Motor neuron (in vitro differentiated cells): ENCODE measurements around the gene CASP1. TPM values are rescaled to one million over a fixed set of nuclear protein-coding genes. Genes with fewer than 3 reads are reported as not detected.
"Not testable (repeated sequence)": the region's sequence is repeated elsewhere in the genome, so short reads cannot be mapped to it uniquely, and the experiment has no call there.

Experiments used
- ATAC-seq, 8 experiments: fragments of 200-7000 bp; cut with Tn5 transposase; replicated peaks in 6 of 8; 2 replicates each; pipeline ENCODE4 v1.8.0; 2021; ENCODE audit warnings: mild to moderate bottlenecking in 8 of 8, moderate library complexity in 8 of 8
- H3K27ac ChIP-seq, 2 donors: fragments of 250-450 bp; sonication (Bioruptor Pico); 2 replicates each; pipeline ENCODE4 v1.9.0; 2021; ENCODE audit warnings: antibody characterized with exemption in 2 of 2, mild to moderate bottlenecking in 2 of 2, moderate library complexity in 1 of 2
- H3K4me1 ChIP-seq, 2 donors: fragments of 250-450 bp; sonication (Bioruptor Pico); replicated peaks in 1 of 2; 2 replicates each; pipeline ENCODE4 v1.6.1; 2021; ENCODE audit warnings: antibody characterized with exemption in 2 of 2, mild to moderate bottlenecking in 2 of 2, moderate library complexity in 1 of 2
- H3K4me3 ChIP-seq, 5 donors: fragments of 250-450 bp; sonication (Bioruptor Pico); 2 replicates each; pipeline ENCODE4 v1.9.0; 2021; ENCODE audit warnings: antibody characterized with exemption in 5 of 5, mild to moderate bottlenecking in 5 of 5, moderate library complexity in 4 of 5
- WGBS, 10 experiments: fragments of 450-650 bp; shearing (Covaris generic); methylation state at CpG; one replicate each; pipeline ENCODE4 v1.0.0; 2022; 5-methylcytosine and 5-hydroxymethylcytosine counted together
- in situ Hi-C, 9 experiments: fragments of 400-800 bp; cut with MboI; loops; one replicate each; pipeline ENCODE4 v1.15.0; 2021; ENCODE audit warnings: low sequenced_read_pairs in 9 of 9, low pct_unique_long_range_greater_than_20kb in 2 of 9; ENCODE audit not compliant: unreplicated experiment in 9 of 9
- total RNA-seq, 8 experiments: library from RNA; unstranded; fragments of 300-600 nt; gene quantifications; 2 replicates each; pipeline versions ENCODE4 v1.2.3 to v1.2.4, GENCODE V29; 2022

The CASP1 gene
- total RNA-seq, 8 experiments from 2014 or later = 0.27 to 127 (median 31.3) TPM; not detected in 2

- in situ Hi-C loops, H3K4me1 ChIP-seq, H3K4me3 ChIP-seq, H3K27ac ChIP-seq, ATAC-seq: not testable (repeated sequence)
- WGBS, 10 experiments = 0 to 81% (median 71%) methylated on average over 1 to 9 of the region's 9 CpGs; no CpG with 5 or more reads in 1 of the 10 experiments
These were observed 28.4 kb upstream of the CASP1 start for GRCh38 chr11:105063245-105063941.

- WGBS, 10 experiments = 23 to 80% (median 59%) methylated on average over 2 to 4 of the region's 4 CpGs; no CpG with 5 or more reads in 2 of the 10 experiments
- in situ Hi-C loops = no loop called here
- no peak for ATAC-seq
- H3K4me3 ChIP-seq = no peak overlapping the region
- H3K4me1 ChIP-seq = no peaks in the 10 kb centered on the region
- no peak overlapping the region for H3K27ac ChIP-seq
These were observed 22.5 kb upstream of the CASP1 start for GRCh38 chr11:105057432-105057831.

- no peak for ATAC-seq
- WGBS, 10 experiments = 50 to 100% (median 92%) methylated on average over 1 of the region's 1 CpG; no CpG with 5 or more reads in 5 of the 10 experiments
- Histone ChIP-seq H3K4me1 (no peaks in the 10 kb centered on the region), H3K4me3 (no peak overlapping the region), H3K27ac (no peak overlapping the region)
- in situ Hi-C loops = no loop called here
These were observed 21.5 kb upstream of the CASP1 start for GRCh38 chr11:105056446-105056845.

- WGBS, 10 experiments = 48 to 100% (median 65%) methylated on average over 1 to 2 of the region's 2 CpGs; no CpG with 5 or more reads in 2 of the 10 experiments
- in situ Hi-C loops = no loop called here
- no peak for ATAC-seq
- Histone ChIP-seq H3K27ac (no peak overlapping the region), H3K4me1 (no peaks in the 10 kb centered on the region), H3K4me3 (no peak overlapping the region)
These were observed 20.0 kb upstream of the CASP1 start for GRCh38 chr11:105054723-105055493.

- WGBS, 10 experiments = 37 to 100% (median 80%) methylated on average over 1 to 3 of the region's 3 CpGs; no CpG with 5 or more reads in 1 of the 10 experiments
- Histone ChIP-seq H3K27ac (no peak overlapping the region), H3K4me3 (no peak overlapping the region), H3K4me1 (peaks cover 0 to 4% of the 10 kb centered on the region in 2 donors)
- in situ Hi-C loops = no loop called here
- ATAC-seq = no peak
These were observed 17.5 kb upstream of the CASP1 start for GRCh38 chr11:105052487-105052886.

GRCh38 chr11:105051559-105051958, 16.6 kb upstream of the CASP1 start:
- WGBS, 10 experiments = 67 to 100% (median 79%) methylated on average over 1 to 2 of the region's 2 CpGs; no CpG with 5 or more reads in 2 of the 10 experiments
- Histone ChIP-seq H3K4me3 (no peak overlapping the region), H3K27ac (no peak overlapping the region), H3K4me1 (peaks cover 0 to 4% of the 10 kb centered on the region in 2 donors)
- no peak for ATAC-seq
- in situ Hi-C loops = no loop called here

GRCh38 chr11:105049481-105049880, 14.5 kb upstream of the CASP1 start:
- Histone ChIP-seq H3K27ac (no peak overlapping the region), H3K4me1 (peaks cover 2 to 4% of the 10 kb centered on the region in 2 donors), H3K4me3 (no peak overlapping the region)
- in situ Hi-C loops = no loop called here
- WGBS, 10 experiments = 71 to 100% (median 100%) methylated on average over 1 of the region's 1 CpG; no CpG with 5 or more reads in 6 of the 10 experiments
- peak in 1 of 8 experiments; percentile 8 for ATAC-seq

- ATAC-seq = peak; percentile 61 to 99 (median 83)
- in situ Hi-C loops = no loop called here
These were observed 12.1 kb upstream of the CASP1 start for GRCh38 chr11:105046898-105047579.

GRCh38 chr11:105045676-105046296, 10.8 kb upstream of the CASP1 start:
- WGBS, 10 experiments = 28 to 100% (median 86%) methylated on average over 1 to 5 of the region's 5 CpGs; no CpG with 5 or more reads in 4 of the 10 experiments
- peak in 1 of 8 experiments; percentile 16 for ATAC-seq
- no peak overlapping the region for H3K4me3 ChIP-seq

More at GRCh38 chr11:105046898-105047579, 12.1 kb upstream of the CASP1 start:
- peaks cover 2 to 4% of the 10 kb centered on the region in 2 donors for H3K4me1 ChIP-seq
- WGBS, 10 experiments = 9 to 100% (median 56%) methylated on average over 2 to 8 of the region's 8 CpGs; no CpG with 5 or more reads in 1 of the 10 experiments
- H3K4me3 ChIP-seq = no peak overlapping the region
- H3K27ac ChIP-seq = no peak overlapping the region

GRCh38 chr11:105044557-105045524, 9.9 kb upstream of the CASP1 start, which contains the start of gene CARD16:
TSS of gene CARD16 (minus strand) at chr11:105045335. CDS start at chr11:105045297, 38 bp downstream.
- peak in 7 of 8 experiments; percentile 2 to 98 (median 54) for ATAC-seq
- H3K4me3 ChIP-seq, H3K27ac ChIP-seq, H3K4me1 ChIP-seq, in situ Hi-C loops: not testable (repeated sequence)
- 14 to 100% (median 77%) methylated on average over 1 to 4 of the region's 5 CpGs for WGBS, 10 experiments

More at GRCh38 chr11:105045676-105046296, 10.8 kb upstream of the CASP1 start:
- H3K4me1 ChIP-seq = peaks cover 2 to 4% of the 10 kb centered on the region in 2 donors
- H3K27ac ChIP-seq = no peak overlapping the region
- in situ Hi-C loops = no loop called here

- in situ Hi-C loops = no loop called here
- no peak overlapping the region for H3K4me3 ChIP-seq
- peaks cover 0 to 2% of the 10 kb centered on the region in 2 donors for H3K4me1 ChIP-seq
- H3K27ac ChIP-seq = no peak overlapping the region
- 0 to 95% (median 57%) methylated on average over 3 of the region's 3 CpGs for WGBS, 10 experiments
- no peak for ATAC-seq
These were observed 7.2 kb upstream of the CASP1 start for GRCh38 chr11:105042178-105042577.
